IPS-NIHi11 (cell line): ENCODE data around the gene UBTD1.
"Not testable (repeated sequence)": the region's sequence is repeated elsewhere in the genome, so short reads cannot be mapped to it uniquely, and the experiment has no call there.

Source experiments
- DNase-seq: peaks from one replicate; pipeline ENCODE4 v3.0.0; 2012; ENCODE audit warnings: mixed read lengths, low spot score

UBTD1 gene

DNA sequence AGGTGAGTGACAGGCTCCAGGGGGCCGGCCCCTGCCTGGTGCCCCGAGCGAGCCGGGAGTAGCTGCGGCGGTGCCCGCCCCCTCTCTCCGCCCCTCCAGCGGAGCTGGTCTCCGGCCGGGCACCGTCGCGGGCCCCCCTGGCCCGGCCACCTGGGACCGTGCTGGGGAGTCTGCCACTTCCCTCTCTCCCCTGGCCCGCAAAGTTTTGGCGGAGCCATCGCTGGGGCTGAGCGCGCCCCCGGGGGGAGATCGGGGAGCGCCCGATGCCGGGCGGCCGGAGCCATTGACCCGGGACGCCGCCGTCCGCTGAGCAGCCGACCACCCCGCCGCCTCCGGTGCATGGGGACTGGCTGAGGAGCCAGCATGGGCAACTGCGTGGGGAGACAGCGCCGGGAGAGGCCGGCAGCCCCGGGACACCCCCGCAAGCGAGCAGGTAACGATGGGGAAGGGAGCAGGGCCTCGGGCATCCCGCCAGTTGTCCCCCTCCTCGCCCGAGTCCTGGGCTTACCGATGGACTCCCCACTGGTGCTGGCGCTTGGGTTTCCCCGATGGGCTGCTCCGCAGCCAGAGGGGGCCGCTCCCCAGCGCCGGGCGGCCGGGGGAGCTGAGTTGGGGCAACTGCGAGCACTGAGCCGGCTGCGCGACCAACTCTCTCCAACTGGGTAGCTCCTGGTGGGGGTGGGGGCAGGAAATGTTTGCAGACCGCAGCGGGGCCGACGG is at the start of gene UBTD1:
Gene UBTD1 (plus strand): TSS at position 84 of the 720 bp plus-strand sequence. CDS start 280 bp downstream, at position 364.
- peak; percentile 100 for DNase-seq

DNA sequence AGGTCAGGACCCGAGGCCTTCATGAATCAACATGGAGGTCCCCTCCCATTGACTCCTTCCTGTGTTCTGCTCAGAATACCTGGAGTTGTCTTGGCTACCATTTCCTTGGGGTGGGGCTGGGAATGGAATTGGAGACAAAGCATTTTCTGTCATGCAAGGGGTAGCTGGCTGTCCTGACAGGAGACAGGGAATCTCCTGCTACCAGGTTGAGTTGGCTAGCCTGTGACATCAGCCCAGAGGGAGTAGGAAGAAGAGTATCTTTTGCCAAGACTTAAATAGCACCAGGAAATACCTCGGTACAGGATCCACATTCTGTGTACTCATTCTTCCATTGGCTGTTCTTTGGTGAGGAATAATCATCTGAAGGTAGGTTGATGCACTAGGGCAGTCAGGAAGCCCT is 47.9 kb upstream of the UBTD1 start:
- DNase-seq, result no peak

DNA sequence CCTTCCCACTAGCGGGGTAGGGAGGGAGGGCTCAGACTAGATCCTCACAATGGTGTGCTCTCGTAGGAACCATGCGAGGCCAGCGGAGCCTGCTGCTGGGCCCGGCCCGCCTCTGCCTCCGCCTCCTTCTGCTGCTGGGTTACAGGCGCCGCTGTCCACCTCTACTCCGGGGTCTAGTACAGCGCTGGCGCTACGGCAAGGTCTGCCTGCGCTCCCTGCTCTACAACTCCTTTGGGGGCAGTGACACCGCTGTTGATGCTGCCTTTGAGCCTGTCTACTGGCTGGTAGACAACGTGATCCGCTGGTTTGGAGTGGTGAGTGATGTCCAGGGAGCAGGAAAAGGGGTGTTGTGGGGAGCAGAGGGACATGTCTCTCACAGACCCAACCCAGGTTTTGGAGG is 47.1 kb upstream of the UBTD1 start:
- DNase-seq, result no peak

- no peak for DNase-seq
These were observed 46.4 kb upstream of the UBTD1 start for GRCh38 chr10:97452352-97452751.

DNA sequence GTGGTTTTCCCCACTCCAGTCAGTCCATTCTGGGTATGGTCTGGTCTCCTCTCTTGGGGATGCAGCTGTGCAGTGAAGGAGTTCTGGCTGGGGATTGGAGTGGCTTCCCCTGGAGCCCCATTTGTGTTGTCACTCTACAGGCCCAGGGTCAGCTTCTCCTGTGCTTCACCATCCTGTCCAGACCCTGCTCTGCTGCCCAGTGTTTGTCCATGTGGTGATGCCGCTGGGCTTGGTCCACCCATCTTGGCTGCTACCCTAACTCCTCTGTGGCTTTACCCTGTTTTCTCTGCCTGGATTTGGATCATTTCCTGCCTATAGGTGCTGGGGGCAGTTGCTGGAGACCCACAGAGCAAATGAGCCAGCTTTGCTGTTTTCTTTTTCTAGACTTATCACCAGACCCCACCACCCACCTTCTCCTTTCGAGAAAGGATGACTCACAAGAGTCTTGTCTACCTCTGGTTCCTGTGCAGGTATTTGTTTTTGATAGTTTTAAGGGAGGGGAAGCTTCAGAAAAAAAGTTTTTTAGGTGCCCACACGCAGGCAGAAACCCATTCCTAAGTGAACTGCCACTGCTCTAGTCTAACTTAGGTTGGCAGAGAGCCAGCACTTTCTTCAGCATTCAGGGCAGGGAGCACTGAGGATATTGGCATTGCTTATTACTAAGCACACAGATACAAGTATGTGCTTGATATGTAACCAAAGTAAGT is 44.2 kb upstream of the UBTD1 start:
- no peak for DNase-seq

- DNase-seq, result no peak
These were observed 42.6 kb upstream of the UBTD1 start for GRCh38 chr10:97456034-97456685.

- no peak for DNase-seq
These were observed 42.0 kb upstream of the UBTD1 start for GRCh38 chr10:97456686-97457065.

DNA sequence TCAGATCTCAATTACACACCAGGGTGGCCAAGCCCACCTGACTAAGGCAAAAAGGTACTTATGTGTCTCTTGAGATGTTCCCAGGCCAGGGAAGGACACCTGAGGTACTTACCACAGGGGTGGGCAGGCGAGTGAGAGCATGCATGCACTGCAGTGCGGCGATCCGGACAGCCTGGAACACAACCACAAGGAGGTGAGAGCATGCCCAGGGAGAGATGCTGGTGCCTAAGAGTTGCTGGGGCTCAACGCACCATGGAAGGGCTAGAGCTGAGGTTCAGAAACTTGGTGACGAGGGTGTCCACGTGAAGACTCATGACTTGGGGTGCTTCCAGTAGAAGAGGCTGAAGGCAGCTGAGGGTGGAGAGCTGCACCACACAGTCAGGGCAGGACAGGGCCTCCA is 39.6 kb upstream of the UBTD1 start:
- DNase-seq, result no peak

DNA sequence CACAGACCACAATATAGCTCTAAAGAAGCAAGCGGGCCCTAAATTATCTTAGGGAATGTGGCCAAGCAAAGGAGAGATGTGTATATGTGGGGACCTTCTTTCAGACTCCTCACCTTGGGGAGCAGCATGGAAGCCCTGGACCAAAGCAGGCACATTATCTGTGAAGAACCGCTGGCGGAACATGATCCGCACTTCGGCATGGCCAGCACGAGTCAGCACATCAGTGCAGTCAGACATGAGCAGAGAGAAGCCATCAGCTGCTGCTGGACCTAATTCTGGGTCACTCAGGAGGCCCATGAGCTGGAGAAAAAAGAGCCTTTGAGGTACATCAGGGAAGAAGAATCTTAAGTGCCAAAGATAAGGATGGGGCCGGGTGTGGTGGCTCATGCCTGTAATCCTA is 38.8 kb upstream of the UBTD1 start:
- no peak for DNase-seq

GRCh38 chr10:97462309-97462708 is 36.4 kb upstream of the UBTD1 start:
- no peak for DNase-seq

GRCh38 chr10:97463363-97464132 is 35.2 kb upstream of the UBTD1 start:
- peak; percentile 85 for DNase-seq

- no peak for DNase-seq
These were observed 34.5 kb upstream of the UBTD1 start for GRCh38 chr10:97464226-97464625.

DNA sequence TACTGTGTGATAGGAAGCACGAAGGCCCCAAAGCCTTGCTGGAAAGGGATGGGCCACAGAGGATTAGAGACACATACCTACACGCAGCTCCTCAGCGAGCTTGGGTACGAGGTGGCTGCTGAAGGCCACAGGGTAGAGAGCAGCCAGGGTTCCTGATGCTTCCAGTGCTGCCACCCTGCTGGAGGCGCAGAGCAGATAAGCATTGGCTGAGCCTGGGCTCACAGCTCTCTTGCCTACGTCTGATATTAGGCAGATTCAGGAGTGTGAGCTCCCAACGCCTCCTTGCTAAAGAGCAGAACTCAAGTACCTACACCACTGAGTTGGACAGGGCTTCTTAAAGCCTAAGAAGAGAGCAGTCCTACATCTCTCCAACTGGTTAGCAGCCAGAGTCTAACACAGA is 32.7 kb upstream of the UBTD1 start:
- DNase-seq, result no peak

GRCh38 chr10:97466755-97467154 is 32.0 kb upstream of the UBTD1 start:
- no peak for DNase-seq

DNA sequence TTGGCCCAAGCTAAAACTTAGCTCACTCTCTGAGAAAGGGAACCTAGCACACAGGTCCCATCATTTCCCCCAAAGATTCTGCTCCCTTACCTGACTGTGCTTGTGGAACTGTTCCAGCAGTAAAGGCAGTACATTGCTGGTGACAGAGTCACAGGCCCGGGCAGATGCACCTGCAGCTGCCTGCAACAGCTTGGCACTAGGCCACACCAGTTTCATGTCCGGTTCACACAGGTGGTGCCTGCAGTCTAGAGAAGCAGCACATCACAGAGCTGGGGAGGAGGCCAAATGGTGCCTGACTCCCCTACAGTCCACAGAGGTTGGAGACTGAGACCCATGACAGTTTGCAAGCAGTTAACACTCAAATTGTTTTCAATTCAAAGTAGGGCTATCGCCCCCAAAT is 30.6 kb upstream of the UBTD1 start:
- no peak for DNase-seq

DNA sequence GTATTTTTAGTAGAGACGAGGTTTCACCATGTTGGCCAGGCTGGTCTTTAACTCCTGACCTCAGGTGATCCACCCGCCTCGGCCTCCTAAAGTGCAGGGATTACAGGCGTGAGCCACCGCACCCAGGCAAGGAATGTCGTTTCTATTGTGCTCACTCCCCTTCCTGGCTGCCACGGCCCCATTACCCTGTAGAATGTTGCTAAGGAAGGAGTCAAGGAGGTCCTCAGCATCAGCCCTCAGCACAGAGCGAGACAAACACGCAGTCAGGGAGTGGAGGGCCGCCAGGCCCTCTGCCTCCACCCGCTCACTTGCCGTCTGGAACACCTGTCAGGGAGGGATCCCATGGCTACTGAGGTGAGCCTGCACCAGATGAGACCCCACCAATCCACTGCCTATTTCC is 29.9 kb upstream of the UBTD1 start:
- DNase-seq, result not testable (repeated sequence)

DNA sequence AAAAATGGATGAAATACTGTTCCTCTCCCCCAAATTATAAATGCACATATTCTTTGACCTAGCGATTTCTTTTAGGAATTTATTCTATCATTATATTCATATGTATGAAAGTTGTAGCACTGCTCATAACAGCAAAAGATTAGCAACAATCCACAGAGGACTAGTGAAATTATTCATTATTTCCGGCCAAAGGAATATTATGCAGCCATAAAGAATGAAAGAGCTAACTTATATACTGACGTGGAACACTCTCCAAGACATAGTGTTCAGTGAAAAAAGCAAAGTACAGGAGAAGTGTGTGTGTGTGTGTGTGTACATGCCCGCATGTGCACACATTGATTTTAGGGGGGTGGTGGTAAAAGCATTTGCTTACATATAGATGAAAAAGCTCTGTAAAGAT is 23.8 kb upstream of the UBTD1 start:
- DNase-seq, result no peak

DNA sequence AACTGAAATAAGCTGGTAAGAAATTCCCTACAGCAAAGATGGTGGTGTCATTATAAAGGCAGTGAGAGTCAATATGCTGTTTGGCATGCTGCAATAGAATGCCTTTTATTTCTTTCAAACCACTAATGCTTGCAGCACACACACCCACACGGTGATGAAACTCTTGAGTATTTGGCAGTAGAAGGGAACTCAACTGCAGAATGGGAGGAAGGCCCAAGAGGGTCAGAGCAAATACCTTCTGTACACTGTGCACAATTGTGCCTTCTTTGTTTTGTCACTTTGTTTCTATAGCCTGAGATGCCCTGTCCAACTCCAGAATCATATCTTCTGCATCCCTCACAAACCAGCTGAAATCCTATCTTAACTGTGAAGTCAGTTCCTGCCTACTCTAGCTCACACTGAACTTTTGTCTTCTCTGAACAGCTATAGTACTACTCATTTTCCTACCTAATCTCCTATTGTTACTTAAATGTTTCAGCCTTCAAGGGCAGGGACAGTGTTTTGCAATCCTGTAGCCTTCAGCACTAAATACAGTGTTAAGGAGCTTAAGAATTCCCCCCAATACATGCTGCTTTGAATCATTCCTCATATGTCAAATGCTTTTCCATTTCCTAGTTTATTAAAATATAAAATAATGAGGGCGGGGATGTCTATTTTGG is 22.7 kb upstream of the UBTD1 start:
- no peak for DNase-seq

DNA sequence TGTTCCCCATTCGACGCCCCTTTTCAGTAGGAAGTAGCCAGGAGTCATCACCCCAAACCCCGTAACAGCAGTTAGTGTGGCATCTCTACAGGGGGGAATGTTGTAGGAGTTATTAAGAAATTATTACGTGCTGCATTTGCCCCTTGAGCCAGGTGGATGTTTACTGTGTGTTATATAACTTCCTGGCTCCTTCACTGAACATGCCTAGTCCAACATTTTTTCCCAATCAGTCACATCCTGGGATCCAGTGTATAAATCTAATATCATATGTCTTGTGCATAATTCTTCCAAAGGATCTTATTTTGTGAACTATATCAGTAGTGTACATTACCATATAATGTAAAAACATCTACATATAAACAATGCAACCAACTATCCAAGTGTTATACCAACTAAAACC is 19.3 kb upstream of the UBTD1 start:
- DNase-seq, result not testable (repeated sequence)

- DNase-seq, result peak; percentile 80
These were observed 18.8 kb upstream of the UBTD1 start for GRCh38 chr10:97479939-97480338.

- no peak for DNase-seq
These were observed 17.7 kb upstream of the UBTD1 start for GRCh38 chr10:97481071-97481470.

- no peak for DNase-seq
These were observed 16.3 kb upstream of the UBTD1 start for GRCh38 chr10:97482381-97482780.
